NCI-H345 treated with DMSO at 0.1 percent for 48 hours (cell line): Measurements from ENCODE around the gene ATXN1.
"Not testable (repeated sequence)": the region's sequence is repeated elsewhere in the genome, so short reads cannot be mapped to it uniquely, and the experiment has no call there.

Experiments used
- DNase-seq: peaks from one replicate; lab custom pipeline; 2025; ENCODE audit not compliant: unreplicated experiment; lab: John Stamatoyannopoulos, UW

Gene ATXN1

GRCh38 chr6:16725145-16725864, 36.0 kb downstream of the ATXN1 start:
- no peak for DNase-seq

GRCh38 chr6:16723826-16724225, 37.4 kb downstream of the ATXN1 start:
- no peak for DNase-seq

- no peak for DNase-seq
These were observed 37.9 kb downstream of the ATXN1 start for GRCh38 chr6:16723402-16723801.

GRCh38 chr6:16722630-16723029, 38.6 kb downstream of the ATXN1 start:
- no peak for DNase-seq

DNA sequence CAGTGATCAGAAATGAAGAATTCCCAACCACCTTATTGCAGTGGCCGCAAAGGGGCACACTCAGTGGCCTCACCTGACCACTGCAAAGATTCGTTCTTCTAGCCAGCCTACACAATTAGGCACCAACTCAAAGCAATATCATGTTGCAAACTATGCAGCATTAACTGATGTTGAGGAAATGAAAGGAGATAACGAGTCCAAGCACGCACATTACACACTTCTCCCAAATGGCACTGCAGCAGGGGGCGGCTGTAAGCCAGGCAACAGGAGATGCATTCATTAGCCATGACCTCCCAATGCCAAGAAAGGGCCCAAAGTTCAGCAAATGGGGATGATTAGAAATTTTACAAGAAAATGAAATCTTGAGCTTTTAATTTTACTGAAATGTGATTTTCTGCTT, 39.3 kb downstream of the ATXN1 start:
- no peak for DNase-seq

DNA sequence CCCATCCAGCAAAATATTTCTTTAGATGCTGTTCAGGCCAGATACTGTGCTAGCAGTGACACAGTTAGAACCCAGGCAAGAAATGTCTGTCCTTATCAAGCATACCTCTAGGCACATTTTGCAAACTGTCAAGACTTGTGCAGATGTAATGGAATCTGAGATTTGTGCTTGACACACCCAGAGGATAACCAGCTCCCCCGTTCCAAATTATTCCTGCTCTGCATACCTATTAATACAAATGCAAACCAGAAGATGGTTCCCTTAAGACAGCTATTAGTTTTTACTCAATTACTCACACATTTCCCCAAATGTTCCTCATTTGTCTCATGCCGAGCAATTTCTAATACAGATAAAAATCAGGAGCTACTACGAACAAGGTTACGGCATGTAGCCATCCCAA, 40.4 kb downstream of the ATXN1 start:
- DNase-seq, result no peak

DNA sequence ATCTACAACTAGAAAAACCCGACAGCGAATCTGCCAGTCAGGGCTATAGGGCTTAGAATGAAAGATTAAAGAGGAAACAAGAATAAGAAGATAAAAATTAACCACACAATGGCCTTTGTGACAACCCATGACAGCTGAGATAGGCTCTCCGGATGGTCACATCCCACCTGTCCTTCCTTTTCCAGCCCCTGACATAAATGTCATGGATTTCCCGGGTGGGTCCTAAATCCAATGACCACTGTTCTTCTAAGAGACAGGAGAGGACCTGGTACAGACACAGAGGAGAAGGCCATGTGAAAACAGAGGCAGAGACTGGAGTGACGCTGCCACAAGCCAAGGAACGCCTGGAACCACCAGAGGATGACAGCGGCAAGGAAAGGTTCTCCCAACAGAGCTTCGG, 41.8 kb downstream of the ATXN1 start:
- DNase-seq, result no peak

DNA sequence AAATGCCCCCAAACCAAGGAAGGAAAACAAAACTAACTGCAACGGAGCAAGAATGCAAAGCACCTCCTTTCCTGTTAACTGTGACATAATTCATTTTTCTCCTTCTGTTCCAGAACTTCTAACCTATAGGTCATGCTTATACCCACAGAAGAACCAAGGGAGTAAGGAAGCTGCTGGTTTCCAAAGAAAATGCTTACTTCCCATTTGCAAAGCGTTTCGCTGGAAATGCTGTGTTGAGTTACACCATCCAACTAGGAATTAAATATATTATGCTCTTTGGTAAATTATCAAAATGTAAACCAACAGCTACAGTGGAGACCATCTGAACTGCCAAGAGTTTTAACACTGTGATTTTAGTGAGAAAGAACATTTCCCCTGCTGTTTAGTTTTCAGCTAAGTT, 42.9 kb downstream of the ATXN1 start:
- DNase-seq, result no peak

DNA sequence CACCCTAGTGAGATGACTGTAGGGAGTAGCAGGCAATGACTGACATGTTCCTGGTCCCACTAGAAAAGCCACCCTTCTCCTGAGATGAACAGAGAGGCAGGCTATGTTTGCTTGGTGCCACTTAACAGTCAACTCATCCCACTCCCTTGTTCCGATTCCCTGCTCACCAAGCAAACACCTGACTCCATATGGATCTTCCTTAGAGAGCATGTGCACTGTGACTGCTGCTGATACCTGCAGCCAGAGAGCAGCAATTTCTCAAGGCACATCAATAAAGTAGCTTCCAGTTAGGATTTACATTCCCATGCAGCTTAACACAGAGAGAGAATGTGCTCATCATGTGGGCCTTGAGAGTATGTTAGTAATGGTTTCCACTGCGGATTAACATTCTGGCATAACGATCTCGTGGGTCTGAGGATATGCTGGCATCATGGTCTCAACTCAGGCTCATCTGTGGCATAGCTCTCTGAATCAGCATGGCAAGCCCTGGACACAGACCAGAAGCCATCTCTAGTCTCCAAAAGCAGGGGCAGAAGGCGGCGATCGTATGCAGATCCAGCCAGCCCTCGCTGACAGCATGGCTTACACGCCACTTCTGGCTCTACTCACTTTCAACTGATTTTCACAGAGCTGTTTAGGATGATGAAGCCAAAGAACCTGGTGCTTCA, 43.9 kb downstream of the ATXN1 start:
- DNase-seq, result no peak

GRCh38 chr6:16716321-16716858, 44.9 kb downstream of the ATXN1 start:
- DNase-seq, result no peak

GRCh38 chr6:16713597-16713996, 47.7 kb downstream of the ATXN1 start:
- no peak for DNase-seq

GRCh38 chr6:16712931-16713484, 48.3 kb downstream of the ATXN1 start:
- DNase-seq, result no peak

DNA sequence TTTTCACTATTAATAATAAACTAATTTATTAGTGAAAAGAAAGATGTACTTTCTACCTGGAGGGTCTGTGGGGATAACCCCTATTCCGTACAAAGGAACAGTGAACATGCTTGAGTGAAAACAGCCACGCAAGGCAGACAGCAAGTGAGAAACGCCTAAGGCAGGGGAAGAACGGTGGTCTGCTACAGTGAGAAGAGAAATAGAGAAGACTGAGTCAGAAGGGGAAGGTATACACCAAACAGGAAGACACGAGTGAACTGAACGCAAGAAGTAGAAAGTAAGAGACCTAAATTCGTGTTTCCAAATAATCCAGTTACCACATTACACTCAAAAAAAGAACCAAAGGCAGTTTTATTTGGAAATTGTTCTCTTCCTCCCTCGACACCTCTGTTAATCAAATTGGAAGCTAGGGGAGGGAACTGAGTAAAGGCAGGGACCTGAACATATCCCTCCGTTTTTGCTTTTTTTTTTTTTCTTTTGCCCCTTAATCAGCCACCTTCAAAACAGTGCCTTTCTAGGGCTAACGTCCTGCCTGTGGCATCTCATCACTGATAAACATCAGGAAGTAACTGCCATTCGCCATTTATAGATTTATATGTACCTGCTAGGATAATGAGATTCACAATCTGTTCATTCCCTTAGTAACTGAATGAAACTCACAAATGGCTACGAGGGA, 48.9 kb downstream of the ATXN1 start:
- no peak for DNase-seq

DNA sequence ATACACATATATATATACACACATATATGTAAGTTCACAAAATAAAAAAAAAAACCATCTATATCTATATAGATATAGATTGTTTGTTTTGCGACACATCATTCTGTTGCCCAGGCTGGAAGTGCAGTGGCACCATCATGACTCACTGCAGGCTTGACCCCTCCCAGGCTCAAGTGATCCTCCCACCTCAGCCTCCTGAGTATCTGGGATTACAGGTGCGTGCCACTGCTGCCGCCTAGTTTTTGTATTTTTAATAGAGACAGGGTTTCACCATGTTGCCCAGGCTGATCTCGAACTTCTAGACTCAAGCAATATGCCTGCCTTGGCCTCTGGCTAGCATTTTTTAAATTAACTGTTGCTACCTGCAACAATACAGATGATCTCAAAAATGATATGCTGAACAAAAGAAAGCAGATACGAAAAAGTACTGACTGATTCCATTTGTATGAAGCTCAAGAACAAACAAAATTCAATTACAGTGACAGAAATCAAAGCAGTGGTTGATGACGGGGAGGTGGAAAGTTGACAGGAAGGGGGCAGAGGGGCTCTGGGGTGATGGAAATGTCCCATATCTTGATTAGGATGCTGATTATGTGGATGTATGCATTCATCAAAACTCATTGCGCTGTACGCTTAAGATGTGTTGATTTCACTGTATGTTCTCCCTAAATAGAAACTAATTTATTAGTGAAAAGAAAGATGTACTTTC, 49.6 kb downstream of the ATXN1 start:
- no peak for DNase-seq

DNA sequence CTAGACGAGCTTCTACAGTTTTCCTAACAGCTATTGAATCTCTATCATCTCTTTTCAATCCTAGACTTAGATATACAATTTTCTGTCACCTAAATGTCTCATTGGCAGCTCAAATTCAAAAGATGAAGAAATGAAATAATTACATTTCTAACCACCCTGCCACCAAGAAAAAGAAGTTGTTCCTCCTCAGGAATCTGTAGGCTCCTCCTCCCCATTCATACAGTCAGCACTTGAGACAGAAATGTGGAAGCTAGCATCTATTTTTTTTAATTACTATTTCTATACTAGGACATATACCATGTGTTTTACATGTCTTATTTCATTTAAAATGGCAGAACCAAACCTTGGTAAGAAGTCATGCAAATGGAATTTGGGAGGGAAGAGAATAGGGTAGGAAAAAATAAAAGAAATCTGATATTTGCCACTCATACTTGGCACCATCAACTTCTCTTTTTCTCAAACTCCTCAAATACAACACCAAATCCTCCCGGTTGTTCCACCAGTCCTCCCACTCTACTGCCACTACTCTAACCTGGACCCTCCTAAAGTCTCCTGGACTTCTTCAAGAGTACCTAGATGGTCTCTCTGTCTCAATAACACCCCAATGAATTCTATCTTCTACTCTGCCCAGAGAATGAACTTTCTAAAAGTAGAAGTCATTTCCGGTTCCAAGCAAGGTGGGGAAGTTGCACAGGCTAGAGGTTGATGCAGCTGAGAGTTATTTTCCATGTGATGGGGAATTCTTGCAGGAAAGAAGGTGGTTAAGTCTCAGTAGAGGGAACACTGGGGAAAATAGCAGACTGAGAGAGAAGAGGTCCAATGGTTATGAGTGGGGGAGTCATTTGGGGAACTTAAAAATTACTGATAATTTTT, 54.1 kb downstream of the ATXN1 start:
- DNase-seq, result no peak

DNA sequence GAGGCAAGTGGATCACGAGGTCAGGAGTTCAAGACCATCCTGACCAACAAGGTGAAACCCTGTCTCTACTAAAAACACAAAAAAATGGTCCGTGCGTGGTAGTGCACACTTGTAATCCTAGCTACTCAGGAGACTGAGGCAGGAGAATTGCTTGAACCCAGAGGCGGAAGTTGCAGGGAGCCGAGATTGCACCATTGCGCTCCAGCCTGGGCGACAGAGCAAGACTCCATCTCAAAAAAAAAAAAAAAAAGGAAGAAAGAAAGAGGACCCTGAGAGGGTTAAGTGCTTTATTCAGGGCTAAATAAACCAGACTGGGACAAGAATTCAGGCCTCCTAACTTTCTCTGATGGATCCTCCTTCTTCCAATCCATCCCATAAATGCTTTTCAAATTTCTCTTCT, 54.8 kb downstream of the ATXN1 start:
- not testable (repeated sequence) for DNase-seq

DNA sequence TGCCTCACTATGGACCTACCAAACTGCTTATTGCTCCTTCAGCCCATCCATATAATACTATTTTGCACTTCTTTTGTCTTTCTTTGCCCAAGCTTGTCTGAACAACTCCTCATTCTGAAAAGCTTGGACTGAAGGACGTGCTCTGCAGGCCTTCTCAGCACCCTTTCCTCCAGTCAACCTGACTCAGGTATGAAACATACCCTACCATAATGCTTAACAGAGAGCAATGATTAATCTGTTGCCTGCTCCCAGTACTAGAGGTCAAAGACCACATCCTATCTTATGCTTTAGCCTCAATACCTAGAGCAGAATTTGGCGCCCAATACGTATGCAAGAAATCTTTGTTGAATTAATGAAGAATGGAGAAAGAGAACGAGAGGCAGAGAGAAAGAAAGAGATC, 55.2 kb downstream of the ATXN1 start:
- DNase-seq, result no peak

GRCh38 chr6:16705081-16705993, 55.9 kb downstream of the ATXN1 start:
- no peak for DNase-seq

GRCh38 chr6:16704401-16705045, 56.7 kb downstream of the ATXN1 start:
- no peak for DNase-seq
